Left ventricle myocardium superior (tissue), 1 donor: ENCODE results near the gene CACYBP. TPM values are rescaled to one million over a fixed set of nuclear protein-coding genes. Genes with fewer than 3 reads are reported as not detected.
"Not testable (repeated sequence)": the region's sequence is repeated elsewhere in the genome, so short reads cannot be mapped to it uniquely, and the experiment has no call there.

ENCODE experiments used
- ATAC-seq: fragments of 200-7000 bp; cut with Tn5 transposase; one replicate; pipeline ENCODE4 v1.9.1; 2020; ENCODE audit warnings: mild to moderate bottlenecking, moderate library complexity
- DNase-seq: peaks from one replicate; pipeline ENCODE4 v3.0.0-alpha.2; 2020
- intact Hi-C: fragments of 100-400 bp; cut with micrococcal nuclease; formaldehyde crosslinking; loops from one replicate; pipeline ENCODE4 v1.11.0; 2022
- total RNA-seq: library from RNA; stranded (reverse); fragmentation: NEBNext Ultra II Directional; extraction: Animal tissue kit (Norgen Biotek cat#: 25700); gene quantifications from one replicate; pipeline ENCODE4 v1.2.1, GENCODE V29; 2021
- donor health status: DM: no; HTN: yes; CAD: no; lungs with severe emphysema.

The CACYBP gene
- total RNA-seq, 1 donor from 2014 or later: 92.5 TPM

DNA sequence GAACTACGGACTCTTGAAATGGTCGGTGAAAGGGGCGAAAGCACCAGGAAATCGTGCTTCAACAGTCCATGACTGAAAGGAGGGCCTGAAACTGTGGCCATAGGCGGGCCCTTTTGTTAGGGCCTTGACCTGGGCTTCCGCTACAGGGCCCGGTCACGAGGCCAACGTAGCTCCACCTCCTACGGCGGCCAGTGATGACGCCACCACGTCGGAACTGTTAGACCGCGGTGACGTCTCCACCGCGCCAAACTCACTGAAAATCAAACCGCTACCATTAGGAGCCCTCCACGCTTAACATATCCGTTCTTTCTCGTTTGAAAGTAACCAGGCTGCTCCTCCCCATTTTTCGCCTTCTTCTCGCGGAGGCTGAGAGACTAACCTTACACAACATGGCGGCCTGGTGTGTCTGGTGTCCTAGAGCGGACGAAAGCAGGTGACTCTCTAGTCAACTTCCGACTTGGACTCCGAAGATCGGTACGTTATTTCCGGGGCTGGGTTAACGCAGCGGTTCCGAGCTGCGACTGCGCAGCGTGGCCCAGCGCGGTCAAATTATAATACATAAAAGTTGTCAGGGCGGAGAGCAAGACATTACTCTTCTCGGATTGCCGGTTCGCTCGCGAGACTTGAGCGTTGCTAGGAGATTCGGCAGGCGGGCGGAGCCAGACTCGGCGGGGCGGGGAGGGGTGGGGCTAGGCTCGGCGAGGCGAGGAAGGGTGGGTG, 371 bp upstream of the CACYBP start:
- intact Hi-C loops: loop anchor here (5.0 kb wide), 1 partner anchor 227 kb away; no protein-coding TSS in a partner anchor
- DNase-seq (peak; percentile 98), ATAC-seq (peak; percentile 91)

DNA sequence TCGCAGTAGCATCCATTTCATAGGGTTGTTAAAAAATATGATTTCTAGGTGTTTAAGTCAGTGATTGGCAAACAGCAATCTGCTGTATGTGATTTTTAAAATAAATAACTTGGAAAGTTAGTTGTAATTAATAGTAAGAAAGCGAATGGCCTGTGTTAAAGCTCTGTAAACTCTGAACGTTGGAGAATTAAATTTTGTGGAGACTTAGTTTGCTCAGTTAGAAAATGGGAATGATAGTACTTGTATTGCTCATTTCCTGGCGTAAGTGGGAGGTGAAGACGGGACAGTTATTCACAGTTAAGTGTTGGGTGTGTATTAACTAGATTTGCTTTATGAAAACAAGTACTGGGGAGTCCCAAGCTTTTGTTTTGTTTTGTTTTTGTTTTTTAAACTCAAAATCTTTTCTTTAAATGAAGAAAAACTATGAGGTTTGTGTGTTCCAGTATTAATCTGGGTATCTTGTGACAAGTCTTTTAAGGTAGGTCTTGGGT, 995 bp downstream of the CACYBP start:
- intact Hi-C loops: no loop called here
- ATAC-seq: no peak
- DNase-seq: no peak

DNA sequence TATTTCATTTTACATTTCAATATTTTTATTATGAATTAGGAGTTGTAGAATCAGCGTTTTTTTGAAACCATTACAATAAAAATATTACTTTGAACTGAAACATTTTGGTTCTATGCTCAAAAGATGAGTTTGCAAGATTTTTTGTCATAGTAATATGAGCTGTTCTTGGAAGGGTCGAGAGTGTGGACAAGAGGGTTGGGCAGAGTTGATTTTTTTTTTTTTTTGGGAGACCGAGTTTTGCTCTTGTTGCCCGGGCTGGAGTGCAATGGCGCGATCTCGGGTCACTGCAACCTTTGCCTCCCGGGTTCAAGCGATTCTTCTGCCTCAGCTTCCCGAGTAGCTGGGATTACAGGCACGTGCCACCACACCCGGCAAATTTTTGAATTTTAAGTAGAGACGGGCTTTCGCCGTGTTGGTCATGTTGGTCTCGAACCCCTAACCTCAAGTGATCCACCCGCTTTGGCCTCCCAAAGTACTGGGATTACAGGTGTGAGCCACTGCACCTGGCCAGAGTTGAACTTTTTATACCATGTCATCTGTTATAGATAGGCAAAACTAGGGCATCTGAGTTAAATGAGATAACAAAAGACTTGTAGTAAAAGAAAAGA, 3.3 kb downstream of the CACYBP start:
- intact Hi-C loops: no loop called here
- no peak for DNase-seq
- ATAC-seq: no peak

DNA sequence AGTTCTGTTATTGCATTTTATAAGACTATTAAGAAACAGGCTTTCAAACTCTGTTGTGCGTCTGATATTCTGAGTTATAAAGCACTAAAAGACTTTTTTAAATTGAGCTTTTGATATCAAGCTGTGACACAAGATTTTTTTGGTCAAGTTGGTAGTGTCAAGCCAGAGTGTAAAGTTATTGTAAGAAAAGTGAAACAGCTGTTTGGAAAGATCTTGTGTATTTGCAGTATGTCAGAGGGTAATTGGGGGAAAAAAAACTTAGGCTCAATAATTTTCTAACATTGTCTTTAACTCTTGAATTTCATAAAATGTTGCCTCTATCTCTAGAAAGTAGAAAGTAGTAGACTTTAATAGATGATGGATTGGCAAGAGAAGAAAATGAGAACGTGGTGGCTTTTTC, 3.8 kb downstream of the CACYBP start:
- intact Hi-C loops: no loop called here
- DNase-seq: no peak
- no peak for ATAC-seq

DNA sequence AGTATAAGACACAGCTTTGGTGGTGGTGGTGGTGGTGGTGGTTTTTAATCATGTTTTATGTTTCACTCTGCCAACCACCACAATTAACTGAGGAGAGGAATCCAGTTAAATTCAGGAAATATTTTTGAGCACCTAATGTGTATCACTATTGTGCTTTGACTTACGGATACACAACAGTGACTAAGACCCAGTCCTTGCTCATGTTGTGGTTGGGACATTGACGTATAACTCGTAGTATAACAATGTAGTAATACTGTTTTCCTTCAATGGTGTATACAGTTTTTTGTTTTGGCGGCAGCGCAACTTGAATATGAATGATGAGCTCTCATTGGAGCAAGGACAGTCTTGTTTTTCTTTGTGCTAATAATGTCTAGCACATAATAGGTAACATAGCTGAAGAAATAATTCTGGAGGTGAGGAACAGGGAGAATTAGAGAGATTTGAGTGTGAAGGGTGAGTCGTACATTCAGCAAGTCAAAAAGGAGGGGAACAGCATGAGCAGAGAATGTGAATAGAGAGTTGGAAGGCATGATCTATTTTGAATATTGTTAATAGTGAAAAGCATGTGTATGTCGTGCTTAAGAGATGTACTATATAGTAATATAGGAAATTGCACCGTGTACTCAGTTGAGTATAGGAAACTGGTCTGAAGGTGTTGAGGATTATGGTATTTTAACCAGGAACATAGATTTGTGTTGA, 5.5 kb downstream of the CACYBP start:
- ATAC-seq (no peak), DNase-seq (no peak)
- intact Hi-C loops: no loop called here

DNA sequence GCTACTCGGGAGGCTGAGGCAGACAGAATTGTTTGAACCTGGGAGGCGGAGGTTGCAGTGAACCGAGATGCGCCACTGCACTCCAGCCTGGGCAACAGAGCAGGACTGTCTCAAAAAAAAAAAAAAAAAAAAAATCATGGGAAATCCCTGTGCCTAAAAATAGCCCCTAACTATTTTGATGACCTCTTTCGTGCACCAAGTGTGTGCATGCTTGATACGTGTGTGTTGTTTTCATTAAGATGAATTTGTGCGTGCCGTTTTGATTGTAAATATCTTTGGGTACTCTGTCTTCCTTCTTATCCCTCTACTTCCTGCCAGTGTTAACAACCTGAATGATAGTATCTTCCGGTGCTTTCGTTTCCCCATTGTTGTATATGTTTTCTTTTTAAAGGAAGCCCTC, 9.8 kb downstream of the CACYBP start:
- DNase-seq (no peak), ATAC-seq (peak; percentile 67)
- intact Hi-C loops: no loop called here

DNA sequence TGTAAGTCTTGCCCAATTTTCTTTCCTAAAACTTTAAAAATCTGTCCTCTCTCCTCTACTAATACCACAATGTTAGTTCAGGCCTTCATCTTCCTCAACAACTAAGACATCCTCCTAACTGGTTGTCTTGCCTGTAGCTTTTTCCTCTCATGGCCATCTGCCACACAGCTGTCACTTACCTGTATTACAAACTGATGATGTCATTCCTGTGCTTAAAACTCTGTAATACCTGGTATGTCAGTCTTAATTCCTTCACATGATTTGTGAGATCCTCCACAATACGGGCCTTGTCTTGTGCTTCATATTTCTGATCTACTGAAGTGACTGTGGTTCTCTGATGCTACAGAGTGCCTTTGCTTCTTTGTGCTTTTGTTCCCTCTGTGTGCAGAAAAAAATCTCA, 13.7 kb downstream of the CACYBP start:
- DNase-seq: no peak
- no peak for ATAC-seq
- intact Hi-C loops: no loop called here

DNA sequence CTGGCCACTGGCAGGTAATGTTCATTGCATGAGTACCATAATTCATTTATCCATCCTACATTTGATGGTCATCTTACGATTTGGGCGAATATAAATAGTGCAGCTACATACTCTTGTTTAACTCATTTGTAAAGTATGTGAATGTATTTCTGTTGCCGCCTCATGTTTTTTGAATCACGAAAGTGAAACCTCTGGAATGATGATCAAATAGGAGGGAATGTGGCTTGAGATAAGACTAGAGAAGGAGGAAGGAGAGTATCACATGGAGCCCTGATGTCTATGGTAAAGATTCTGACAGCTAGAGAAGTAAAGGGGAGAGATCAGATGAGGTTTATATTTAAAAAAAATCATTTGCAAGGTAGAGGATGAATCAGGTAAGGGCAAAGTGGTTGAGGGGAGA, 15.5 kb downstream of the CACYBP start:
- DNase-seq: no peak
- ATAC-seq: no peak
- intact Hi-C loops: no loop called here

DNA sequence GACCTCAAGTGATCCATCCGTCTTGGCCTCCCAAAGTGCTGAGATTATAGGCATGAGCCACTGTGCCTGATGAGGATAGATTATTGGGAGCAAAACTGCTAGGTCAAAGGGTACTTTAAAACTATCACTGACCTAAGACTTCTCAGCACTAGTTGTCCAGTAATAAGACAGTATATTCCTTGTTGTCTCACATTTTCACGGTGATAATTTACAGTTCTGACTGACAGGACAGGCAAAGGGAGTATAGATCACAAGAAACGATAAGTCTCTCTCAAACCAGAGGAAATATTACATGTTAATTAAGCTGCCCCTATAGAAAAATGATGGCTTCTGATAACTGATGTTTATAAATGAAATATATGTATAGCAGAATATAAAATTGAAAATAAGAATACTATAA, 19.8 kb downstream of the CACYBP start:
- no peak for ATAC-seq
- intact Hi-C loops: no loop called here

DNA sequence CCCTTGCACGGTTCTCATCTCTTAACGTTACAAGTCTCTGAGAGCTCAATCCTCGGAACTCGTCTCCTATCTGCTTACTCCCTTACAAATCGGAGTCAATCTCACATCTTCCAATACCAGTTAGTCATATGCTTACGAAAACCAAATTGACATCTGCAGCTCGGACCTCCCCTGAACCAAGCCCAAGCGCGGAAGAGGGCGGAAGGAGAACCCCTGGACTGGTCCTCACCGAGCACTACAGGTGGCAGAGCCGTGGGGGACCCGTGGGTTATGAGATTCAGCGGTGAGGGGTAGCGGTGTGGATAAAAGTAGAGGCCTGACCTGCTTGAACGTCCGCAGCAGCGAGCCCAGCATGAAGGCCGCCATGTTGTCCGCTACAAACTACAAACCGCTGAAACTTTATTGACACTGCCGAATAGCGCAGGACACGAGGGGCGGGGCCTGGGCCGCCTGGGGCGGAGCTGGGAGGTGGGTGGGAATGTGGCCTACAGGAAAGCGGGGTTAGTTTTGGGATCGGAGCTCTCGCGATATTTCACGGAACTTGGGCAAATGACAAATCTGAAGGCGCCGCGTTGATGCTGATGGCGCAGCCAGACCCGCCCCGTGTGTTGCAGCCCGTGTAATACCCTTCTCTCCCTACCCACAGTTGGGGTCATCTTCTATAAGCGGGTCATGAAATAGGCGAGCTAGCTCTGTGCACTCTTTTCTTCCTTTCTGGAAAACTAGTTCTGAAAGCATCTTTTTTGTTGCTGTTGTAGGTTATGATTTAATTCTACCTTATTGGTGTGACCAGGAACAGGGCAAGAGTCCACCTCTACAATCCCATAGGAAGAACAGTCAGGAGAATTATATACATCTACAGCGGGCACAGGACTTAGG, 23.5 kb downstream of the CACYBP start, which contains the start of gene MRPS14:
TSS of gene MRPS14 (minus strand) at position 383 of the 879 bp plus-strand sequence. CDS start at position 366, 17 bp downstream.
- peak; percentile 97 for DNase-seq
- peak; percentile 99 for ATAC-seq
- intact Hi-C loops: no loop called here

More for the DNA sequence above, 19.8 kb downstream of the CACYBP start:
- DNase-seq: no peak

DNA sequence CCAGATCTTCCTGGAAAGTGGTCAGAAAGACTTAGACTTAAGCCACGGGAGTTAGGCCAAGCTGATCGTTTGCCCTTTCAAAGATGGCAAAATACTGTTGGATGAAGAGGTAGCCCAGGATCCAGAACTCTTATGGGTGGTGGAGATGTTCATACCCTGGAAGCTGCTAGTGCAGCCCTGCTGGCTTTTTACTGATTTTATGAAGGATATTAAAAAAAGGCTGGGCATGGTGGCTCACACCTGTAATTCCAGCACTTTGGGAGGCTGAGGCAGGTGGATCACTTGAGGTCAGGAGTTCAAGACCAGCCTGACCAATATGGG, 24.1 kb downstream of the CACYBP start:
- ATAC-seq, intact Hi-C loops, DNase-seq: not testable (repeated sequence)

DNA sequence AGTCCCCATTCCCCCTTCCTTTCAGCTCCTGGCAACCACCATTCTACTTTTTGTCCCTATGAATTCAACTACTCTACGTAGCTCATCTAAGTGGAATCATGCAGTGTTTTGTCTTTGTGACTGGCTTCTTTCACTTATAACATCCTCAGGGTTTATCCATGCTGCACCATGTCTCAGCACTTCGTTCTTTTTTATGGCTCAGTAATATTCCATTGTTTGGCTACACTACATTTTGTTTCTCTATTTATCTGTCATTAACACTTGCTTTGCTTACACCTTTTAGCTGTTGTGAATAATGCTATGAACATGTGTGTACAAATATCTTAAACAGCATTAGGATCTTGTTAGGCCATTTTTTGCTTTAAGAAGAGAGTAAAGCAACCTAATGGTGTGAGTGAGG, 25.0 kb downstream of the CACYBP start:
- no peak for ATAC-seq
- intact Hi-C loops: no loop called here
- DNase-seq: no peak

DNA sequence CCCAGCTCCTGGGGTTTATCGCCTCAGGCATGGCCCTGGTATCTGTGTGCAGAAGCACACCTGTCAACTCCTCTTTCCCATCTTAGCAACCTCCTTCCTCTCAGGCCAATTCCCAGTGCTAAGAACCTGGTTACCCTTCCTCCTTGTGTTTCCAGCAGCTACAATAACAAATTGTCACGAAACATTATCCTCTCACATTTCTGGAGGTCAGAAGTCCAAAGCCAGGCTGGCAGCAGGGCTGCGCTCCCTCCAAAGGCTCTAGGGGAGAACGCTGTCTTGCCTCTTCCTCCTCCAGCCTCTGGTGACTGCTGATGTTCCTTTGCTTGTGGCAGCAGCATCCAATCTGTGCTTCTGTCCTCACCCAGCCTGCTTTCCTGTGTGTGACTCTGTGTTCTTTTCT, 34.2 kb downstream of the CACYBP start:
- ATAC-seq (no peak), DNase-seq (no peak)
- intact Hi-C loops: no loop called here

DNA sequence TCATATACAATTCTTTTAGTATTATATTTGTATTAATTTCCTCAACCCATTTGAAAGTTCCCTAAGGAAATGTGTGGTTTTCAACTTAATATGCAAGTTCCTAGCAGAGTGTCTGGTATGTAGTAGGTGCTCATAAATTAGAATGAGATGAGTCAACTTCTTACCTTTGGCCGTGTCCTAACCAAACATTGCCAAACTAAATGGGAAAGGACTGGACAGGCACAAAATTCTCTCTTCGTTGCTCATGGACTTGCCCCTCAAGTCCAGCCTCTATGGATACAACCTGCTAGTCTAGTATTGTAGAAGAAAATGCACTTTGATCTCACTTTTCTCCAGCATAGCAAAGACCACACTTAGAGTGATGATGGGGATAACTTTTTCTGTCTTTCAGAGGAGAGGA, 35.0 kb downstream of the CACYBP start:
- intact Hi-C loops: no loop called here
- ATAC-seq: no peak
- no peak for DNase-seq

DNA sequence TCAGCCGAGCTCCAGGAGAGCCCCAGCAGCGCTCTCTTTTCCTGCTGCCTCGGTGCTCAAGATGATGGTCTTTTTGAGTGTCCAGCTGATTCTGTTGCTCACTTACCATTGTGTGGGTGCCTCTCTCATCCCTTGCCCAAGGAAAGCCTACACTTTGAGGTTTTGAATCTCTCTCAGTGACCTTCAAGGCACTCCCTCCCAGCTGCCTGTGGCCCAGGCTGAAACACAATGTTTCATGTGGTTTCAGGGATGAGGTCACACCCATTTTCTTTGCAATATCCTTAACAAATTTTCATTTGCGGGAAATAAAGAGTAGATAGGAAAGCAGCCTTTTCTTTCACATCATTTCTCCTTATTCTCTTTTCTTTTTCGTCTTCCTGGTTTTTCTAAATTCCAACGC, 36.1 kb downstream of the CACYBP start:
- intact Hi-C loops: no loop called here
- ATAC-seq: no peak
- no peak for DNase-seq

DNA sequence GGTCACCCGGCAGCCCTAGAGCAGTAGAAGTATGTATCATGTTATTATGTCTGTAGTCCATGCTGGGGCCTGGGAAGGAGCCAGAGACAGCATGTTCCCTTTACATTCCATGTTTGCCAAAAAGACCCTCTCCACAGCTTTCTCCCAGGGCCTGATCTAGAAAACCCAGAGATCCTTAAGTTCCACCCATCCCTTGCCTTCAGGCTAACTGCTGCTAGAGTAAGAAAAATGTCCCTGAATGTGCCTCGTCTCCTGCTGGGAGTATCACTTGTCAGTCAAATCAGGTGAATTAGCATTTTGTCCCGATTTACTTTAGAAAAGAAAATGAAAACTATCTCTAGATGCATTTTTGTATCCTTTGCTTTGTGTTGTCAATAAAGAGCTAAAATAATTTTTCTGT, 36.7 kb downstream of the CACYBP start:
- no peak for ATAC-seq
- no peak for DNase-seq
- intact Hi-C loops: no loop called here

DNA sequence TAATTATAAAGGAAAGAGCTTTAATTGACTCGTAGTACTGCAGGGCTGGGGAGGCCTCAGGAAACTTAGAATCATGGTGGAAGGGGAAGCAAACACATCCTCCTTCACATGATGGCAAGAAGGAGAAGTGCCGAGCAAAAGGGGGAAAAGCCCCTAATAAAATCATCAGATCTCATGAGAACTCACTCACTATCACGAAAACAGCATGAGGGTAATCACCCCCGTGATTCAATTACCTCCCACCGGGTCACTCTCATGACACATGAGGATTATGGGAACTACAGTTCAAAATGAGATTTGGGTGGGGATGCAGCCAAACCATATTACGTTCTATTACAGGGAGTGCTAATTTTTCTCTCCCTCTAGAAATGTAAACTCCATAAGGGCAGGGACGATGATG, 37.7 kb downstream of the CACYBP start:
- intact Hi-C loops: no loop called here
- no peak for DNase-seq
- no peak for ATAC-seq

DNA sequence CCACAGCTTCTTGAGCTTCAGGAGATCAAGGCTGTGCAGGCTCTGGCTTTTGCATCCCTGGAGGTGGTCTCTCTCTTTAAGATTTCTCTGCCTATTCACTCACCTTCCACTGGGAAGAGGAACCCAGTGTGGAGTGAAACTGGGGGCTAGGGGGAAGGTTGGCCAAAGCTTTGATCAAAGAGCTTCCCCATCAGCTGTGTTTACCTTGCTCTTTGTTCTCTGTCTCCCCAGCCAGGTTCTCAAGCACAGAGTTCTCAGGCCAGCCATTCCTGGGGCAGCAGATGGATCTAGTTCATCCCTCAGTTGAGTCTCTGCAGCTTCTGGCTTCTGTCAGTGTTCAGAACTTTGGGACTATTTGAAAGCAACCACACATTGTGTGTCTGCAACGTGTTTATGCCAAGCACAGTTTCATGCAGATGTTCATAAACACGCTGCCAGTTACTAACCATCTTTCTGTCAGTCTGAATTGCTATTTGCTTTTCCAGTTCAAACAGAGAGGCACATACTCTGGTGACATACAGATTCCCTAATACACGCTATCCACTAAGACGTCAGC, 40.7 kb downstream of the CACYBP start:
- intact Hi-C loops: no loop called here
- no peak for DNase-seq
- ATAC-seq: no peak

DNA sequence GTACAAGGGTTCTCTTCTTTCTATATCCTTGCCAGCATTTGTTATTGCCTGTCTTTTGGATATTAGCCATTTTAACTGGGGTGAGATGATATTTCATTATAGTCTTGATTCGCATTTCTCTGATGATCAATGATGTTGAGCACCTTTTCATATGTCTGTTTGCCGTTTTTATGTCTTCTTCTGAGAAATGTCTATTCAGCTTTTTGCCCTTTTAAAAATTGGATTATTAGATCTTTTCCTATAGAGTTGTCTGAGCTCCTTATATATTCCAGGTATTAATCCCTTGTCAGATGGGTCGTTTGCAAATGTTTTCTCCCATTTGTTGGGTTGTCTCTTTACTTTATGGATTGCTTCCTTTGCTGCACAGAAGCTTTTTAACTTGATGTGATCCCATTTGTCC, 42.9 kb downstream of the CACYBP start:
- no peak for DNase-seq
- intact Hi-C loops: no loop called here
- no peak for ATAC-seq
